Measurements from ENCODE around the gene TCF12. TPM values are rescaled to one million over a fixed set of nuclear protein-coding genes. Genes with fewer than 3 reads are reported as not detected.

Gene TCF12
- total RNA-seq, 1 experiment from 2014 or later = 102 TPM

DNA sequence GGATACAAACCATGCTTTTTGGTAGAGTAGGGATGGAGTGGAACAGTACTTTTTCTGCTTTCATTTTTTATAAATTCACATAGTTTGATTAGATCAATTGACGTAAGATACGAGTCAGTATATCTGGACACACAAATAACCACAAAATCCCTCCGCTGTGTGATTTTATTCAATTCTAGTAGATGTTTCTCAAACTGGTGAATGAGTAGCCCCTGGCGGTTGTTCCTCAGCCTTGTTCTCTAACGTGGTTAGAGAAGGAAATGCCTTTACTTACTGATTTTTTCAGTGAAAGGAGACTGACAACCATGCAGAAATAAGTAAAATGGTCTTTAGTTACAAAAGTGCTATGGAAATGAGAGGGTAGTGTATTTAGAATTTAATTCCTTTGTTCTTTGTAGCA, 161.0 kb downstream of the TCF12 start:
- Histone ChIP-seq H3K27me3 (ENCODE audit: control insufficient read depth, insufficient read depth, low read length) (no peaks in the 10 kb centered on the region), H3K9me3 (ENCODE audit: control insufficient read depth, insufficient read depth, low read depth, low read length) (no peaks in the 10 kb centered on the region), H3K4me3 (ENCODE audit: low read depth in 2 of 2, low read length in 2 of 2) (no peak overlapping the region), H3K4me1 (ENCODE audit: control insufficient read depth, insufficient read depth, low read length) (peaks cover 8% of the 10 kb centered on the region; the same call in 1 of the 2 replicates), H3K36me3 (ENCODE audit: control insufficient read depth, insufficient read depth, low read length) (no peaks in the 10 kb centered on the region), H3K27ac (ENCODE audit: low read length) (no peak overlapping the region)
- ChIA-PET CTCF (no interaction called here), POLR2A (interaction anchor here (0.6 kb wide), 1 partner anchor 456 kb away, joined by 3 read pairs; no protein-coding TSS in a partner anchor)
- BruUV-seq (replicated peaks) = no TSS peak
- in situ Hi-C loops (cut with HindIII; ENCODE audit: low pct_unique_long_range_greater_than_20kb, low sequenced_read_pairs) (no loop called here), intact Hi-C loops (cut with micrococcal nuclease; ENCODE audit: unreplicated experiment) (no loop called here)
- TF ChIP-seq SIN3A (IDR thresholded peaks at IDR 0.05; ENCODE audit: borderline replicate concordance, insufficient read depth, low read depth, low read length) (no peak), POLR2AphosphoS5 (IDR thresholded peaks at IDR 0.05; ENCODE audit: low read depth, low read length) (no peak), TCF7L2 (IDR thresholded peaks at IDR 0.05; ENCODE audit: low read depth, low read length) (no peak)
- TF ChIP-seq, protein P1, sequence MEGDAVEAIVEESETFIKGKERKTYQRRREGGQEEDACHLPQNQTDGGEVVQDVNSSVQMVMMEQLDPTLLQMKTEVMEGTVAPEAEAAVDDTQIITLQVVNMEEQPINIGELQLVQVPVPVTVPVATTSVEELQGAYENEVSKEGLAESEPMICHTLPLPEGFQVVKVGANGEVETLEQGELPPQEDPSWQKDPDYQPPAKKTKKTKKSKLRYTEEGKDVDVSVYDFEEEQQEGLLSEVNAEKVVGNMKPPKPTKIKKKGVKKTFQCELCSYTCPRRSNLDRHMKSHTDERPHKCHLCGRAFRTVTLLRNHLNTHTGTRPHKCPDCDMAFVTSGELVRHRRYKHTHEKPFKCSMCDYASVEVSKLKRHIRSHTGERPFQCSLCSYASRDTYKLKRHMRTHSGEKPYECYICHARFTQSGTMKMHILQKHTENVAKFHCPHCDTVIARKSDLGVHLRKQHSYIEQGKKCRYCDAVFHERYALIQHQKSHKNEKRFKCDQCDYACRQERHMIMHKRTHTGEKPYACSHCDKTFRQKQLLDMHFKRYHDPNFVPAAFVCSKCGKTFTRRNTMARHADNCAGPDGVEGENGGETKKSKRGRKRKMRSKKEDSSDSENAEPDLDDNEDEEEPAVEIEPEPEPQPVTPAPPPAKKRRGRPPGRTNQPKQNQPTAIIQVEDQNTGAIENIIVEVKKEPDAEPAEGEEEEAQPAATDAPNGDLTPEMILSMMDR (IDR thresholded peaks at IDR 0.05) = no peak
- TF ChIP-seq, protein P2, sequence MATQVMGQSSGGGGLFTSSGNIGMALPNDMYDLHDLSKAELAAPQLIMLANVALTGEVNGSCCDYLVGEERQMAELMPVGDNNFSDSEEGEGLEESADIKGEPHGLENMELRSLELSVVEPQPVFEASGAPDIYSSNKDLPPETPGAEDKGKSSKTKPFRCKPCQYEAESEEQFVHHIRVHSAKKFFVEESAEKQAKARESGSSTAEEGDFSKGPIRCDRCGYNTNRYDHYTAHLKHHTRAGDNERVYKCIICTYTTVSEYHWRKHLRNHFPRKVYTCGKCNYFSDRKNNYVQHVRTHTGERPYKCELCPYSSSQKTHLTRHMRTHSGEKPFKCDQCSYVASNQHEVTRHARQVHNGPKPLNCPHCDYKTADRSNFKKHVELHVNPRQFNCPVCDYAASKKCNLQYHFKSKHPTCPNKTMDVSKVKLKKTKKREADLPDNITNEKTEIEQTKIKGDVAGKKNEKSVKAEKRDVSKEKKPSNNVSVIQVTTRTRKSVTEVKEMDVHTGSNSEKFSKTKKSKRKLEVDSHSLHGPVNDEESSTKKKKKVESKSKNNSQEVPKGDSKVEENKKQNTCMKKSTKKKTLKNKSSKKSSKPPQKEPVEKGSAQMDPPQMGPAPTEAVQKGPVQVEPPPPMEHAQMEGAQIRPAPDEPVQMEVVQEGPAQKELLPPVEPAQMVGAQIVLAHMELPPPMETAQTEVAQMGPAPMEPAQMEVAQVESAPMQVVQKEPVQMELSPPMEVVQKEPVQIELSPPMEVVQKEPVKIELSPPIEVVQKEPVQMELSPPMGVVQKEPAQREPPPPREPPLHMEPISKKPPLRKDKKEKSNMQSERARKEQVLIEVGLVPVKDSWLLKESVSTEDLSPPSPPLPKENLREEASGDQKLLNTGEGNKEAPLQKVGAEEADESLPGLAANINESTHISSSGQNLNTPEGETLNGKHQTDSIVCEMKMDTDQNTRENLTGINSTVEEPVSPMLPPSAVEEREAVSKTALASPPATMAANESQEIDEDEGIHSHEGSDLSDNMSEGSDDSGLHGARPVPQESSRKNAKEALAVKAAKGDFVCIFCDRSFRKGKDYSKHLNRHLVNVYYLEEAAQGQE (IDR thresholded peaks at IDR 0.05; ENCODE audit: insufficient read depth in 1 of 2, low read depth in 2 of 2, low read length in 1 of 2) = no peak
- DNase-seq (ENCODE audit: low read depth, low spot score) (no peak), ATAC-seq (no peak)

DNA sequence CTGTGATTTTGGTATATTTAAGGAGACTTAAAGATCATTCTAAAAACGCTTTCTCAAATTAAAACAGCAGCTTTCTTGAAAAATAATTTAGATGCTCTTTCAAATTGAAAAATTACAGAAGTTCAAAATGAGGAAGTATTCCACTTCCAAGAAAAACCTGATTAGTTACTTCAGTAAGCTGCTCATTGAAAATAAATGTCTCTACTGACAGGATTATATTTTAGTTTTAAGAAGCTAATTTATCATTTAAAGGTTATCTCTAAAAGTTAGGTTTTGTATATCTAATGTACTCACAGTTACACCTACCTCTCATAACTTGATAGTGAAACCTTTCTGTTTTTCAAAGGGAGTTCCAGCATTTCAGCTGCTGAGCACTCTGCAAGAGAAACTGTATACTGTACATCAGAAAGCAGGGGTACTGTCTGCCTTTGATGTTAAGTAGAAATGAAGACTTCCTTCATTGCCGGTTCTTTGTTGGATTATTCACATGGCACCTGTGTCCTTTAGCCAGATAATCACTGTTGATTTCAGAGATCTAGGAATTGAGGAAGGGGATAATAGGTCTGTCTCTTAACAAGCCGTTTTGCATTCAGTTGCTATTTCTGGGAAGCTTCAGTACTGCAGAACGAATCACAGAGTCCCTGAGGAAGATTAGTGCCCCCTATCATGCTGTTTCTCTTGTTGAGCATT, 161.6 kb downstream of the TCF12 start:
- ChIA-PET POLR2A (interaction anchor here (0.6 kb wide), 1 partner anchor 456 kb away, joined by 3 read pairs; no protein-coding TSS in a partner anchor), CTCF (no interaction called here)
- H3K4me1 ChIP-seq (ENCODE audit: control insufficient read depth, insufficient read depth, low read length) = peaks cover 8% of the 10 kb centered on the region; the same call in 1 of the 2 replicates
- in situ Hi-C loops (cut with HindIII; ENCODE audit: low pct_unique_long_range_greater_than_20kb, low sequenced_read_pairs) (no loop called here), intact Hi-C loops (cut with micrococcal nuclease; ENCODE audit: unreplicated experiment) (no loop called here)
- no peaks in the 10 kb centered on the region for H3K27me3 ChIP-seq (ENCODE audit: control insufficient read depth, insufficient read depth, low read length)
- no peaks in the 10 kb centered on the region for H3K9me3 ChIP-seq (ENCODE audit: control insufficient read depth, insufficient read depth, low read depth, low read length)
- no peak for ATAC-seq
- no TSS peak for BruUV-seq (replicated peaks)
- H3K36me3 ChIP-seq (ENCODE audit: control insufficient read depth, insufficient read depth, low read length) = no peaks in the 10 kb centered on the region
- no peak for TF ChIP-seq SIN3A (IDR thresholded peaks at IDR 0.05; ENCODE audit: borderline replicate concordance, insufficient read depth, low read depth, low read length)
- TF ChIP-seq, protein P1 (IDR thresholded peaks at IDR 0.05) = 0 out of 2 replicates have a peak, but pooled peaks have one; percentile 16
- 0 out of 2 replicates have a peak, but pooled peaks have one; percentile 25 for TF ChIP-seq TCF7L2 (IDR thresholded peaks at IDR 0.05; ENCODE audit: low read depth, low read length)
- TF ChIP-seq, protein P2 (IDR thresholded peaks at IDR 0.05; ENCODE audit: insufficient read depth in 1 of 2, low read depth in 2 of 2, low read length in 1 of 2) = no peak
- no peak overlapping the region for H3K4me3 ChIP-seq (ENCODE audit: low read depth in 2 of 2, low read length in 2 of 2)
- DNase-seq (ENCODE audit: low read depth, low spot score) = no peak
- no peak overlapping the region for H3K27ac ChIP-seq (ENCODE audit: low read length)
